SK-N-MC (cell line): ENCODE measurements around the gene PLA2G6.

Experiments
- EZH2 ChIP-seq: fragments of 200-600 bp; sonication (generic); IDR thresholded peaks from one replicate; pipeline ENCODE4 v1.6.1; 2017; ENCODE audit warnings: antibody characterized with exemption
- FOXP2 ChIP-seq: optimal IDR thresholded peaks from 2 replicates; pipeline ENCODE3; 2011; ENCODE audit warnings: mild to moderate bottlenecking, moderate library complexity; ENCODE audit not compliant: insufficient read depth; ENCODE audit errors: extremely low read length, control extremely low read depth
- POLR2AphosphoS5 ChIP-seq: IDR thresholded peaks from 2 replicates; pipeline ENCODE4 v1.6.1; 2012; ENCODE audit warnings: mild to moderate bottlenecking, low read depth, low read length, borderline replicate concordance

- no peak for TF ChIP-seq POLR2AphosphoS5
- TF ChIP-seq EZH2 = no peak
- TF ChIP-seq FOXP2 = no peak
These were observed 50.2 kb downstream of the PLA2G6 start for GRCh38 chr22:38131399-38131798.
